Retinal pigment epithelial cell (primary cell): ENCODE data around the gene HSH2D.

ENCODE experiments used
- DNase-seq: peaks from one replicate; pipeline ENCODE4 v3.0.0-alpha.2; 2010; ENCODE audit warnings: low read depth
- H3K4me3 ChIP-seq: 2 replicates; pipeline ENCODE4 v1.5.1; 2011; ENCODE audit warnings: mild to moderate bottlenecking, low read length, control low read depth, moderate library complexity
- CTCF ChIP-seq: conservative IDR thresholded peaks from 2 replicates; pipeline ENCODE4 v1.5.1; 2011; ENCODE audit warnings: low read depth, low read length, control low read depth, inconsistent platforms

HSH2D gene

DNA sequence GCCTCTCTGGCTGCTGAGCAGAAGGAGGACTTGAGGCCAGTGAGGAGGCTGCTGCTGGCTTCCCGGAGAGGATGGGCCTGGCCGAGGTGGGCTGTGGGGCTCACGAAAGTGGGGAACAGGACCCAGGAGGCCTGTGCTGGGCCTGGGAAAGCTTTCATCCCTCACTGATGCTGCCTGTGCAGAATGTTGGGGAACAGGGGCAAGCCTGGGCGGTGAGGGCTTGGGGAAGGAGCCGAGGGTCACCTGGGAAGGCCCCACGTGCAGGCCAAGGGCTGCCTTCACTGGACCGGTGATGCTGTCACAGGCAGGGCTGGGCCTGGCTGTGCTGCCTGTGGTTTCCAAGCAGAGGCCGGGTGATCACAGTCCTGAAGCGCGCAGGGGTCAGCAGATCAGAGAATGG lies 63.6 kb downstream of the HSH2D start:
- no peak for DNase-seq
- H3K4me3 ChIP-seq = no peak overlapping the region
- TF ChIP-seq CTCF = no peak

DNA sequence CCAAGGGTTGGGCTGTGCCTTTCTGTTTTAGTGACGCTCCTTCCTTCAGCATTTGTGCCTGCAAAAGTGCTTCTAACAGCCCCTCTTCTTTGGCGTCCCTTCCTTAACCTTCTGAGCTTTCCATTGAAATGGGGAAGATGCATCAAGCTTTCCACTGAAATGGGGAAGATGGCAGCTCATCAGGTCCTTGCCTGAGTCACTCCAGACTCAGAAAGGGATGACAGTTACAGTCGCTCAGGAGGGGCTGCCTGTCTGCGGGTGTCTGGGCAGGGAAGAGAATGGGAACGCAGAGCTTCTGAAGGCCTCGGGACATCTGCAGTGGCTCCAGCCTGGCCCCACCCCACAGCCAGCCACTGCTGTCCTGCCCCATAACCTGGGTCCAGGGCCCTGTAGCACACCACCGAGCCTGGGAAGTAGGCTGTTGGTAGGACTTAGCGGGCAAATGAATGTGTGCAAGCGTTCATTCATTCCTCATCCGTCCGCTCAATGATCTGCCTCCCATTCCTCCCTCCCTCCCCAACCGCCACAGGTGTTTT lies 64.1 kb downstream of the HSH2D start:
- no peak for TF ChIP-seq CTCF
- no peak overlapping the region for H3K4me3 ChIP-seq
- no peak for DNase-seq
